ENCODE measurements around the gene RAD51. TPM values are rescaled to one million over a fixed set of nuclear protein-coding genes. Genes with fewer than 3 reads are reported as not detected.

Gene RAD51
- total RNA-seq, 1 donor from 2014 or later, result 64.7 TPM

DNA sequence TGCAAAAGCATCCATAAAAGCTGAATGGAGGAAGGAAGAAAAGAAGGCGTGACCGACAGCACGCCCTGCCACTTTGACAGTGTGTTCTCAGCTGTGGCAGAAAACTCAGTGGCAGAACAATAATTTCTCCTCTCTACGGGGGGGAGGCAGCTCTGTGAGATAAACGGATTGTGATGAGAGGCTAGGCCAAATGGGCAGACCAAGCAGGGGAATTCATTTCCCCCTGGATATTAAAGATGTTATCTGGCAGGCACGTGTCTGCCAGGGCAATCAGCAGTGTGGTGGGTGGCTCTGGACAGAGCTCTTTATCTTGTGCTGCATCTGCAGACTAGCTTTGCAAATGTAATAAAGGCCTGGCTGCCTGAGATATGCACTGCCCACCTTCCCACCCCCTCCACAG, 62.0 kb downstream of the RAD51 start:
- intact Hi-C loops (cut with micrococcal nuclease), result no loop called here

GRCh38 chr15:40759961-40760360, 65.0 kb downstream of the RAD51 start:
- intact Hi-C loops (cut with micrococcal nuclease), result no loop called here

DNA sequence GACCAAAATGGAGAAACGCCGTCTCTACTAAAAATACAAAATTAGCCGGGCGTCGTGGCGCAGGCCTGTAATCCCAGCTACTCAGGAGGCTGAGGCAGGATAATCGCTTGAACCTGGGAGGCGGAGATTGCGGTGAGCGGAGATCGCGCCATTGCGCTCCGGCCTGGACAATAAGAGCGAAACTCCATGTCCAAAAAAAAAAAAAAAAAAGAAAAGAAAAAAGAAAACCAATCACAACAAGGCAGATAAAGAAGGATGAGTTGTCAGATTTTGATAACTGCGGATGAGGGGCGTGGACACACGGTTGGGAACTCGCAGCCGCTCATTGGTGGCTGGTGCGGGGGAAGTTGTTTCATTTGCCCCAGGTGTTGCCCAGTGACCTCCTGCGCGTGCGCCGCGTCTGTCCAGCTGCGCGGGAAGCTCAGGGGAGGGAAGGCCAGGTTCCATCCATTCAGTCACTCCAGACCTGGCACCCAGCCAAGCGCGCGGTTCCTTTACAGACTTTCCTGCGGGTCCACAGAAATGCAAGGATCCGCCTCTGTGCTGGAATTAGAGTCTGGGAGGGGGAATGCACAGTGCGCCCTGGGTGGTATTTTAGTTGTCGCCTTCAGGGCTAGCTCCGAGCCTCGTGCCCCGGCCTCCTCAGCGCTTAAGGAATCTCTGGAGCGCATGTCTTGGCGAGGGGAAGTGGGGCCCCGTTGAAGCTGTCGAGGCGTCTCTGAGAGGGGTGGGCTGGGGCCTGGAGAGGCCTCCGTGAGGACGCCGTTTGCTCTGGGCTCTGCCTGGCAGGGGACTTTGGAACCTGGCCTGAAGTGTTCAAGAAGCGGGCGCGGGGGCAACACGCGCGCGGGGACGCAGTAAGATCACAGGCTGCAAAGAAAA, 68.2 kb downstream of the RAD51 start:
- intact Hi-C loops (cut with micrococcal nuclease), result no loop called here

- intact Hi-C loops (cut with micrococcal nuclease), result loop anchor here (1.0 to 2.0 kb wide), 3 partner anchors 9 to 69 kb away; partner anchors contain the start of genes DNAJC17, RAD51, RMDN3 and ZFYVE19
These were observed 69.0 kb downstream of the RAD51 start, which contains the start of gene GCHFR for GRCh38 chr15:40763801-40764628. TSS of gene GCHFR (plus strand) at chr15:40764068. CDS start at chr15:40764181, 113 bp downstream.

DNA sequence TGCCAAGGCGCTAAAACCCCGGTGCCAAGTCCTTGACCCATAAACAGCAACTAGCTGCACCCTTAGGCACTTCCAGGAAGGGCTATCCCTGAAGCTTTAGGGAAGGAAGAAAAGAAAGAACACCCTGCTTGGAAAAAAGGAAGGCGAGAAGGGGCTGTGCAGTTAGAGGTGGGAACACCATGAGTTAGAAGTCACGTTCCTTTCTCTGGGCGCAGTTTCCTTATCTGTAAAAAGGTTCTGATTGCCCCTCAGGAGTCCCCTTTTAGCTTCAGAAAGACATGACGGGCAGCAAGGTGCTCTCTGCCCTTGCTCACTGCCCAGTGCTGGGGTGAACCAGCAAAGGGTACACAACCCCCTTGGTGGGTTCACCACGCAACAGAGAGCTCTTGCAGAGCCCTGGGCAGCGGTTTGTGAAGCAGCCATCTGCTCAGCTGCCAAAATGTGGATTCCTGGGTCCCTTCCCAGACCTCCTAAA, 69.7 kb downstream of the RAD51 start:
- intact Hi-C loops (cut with micrococcal nuclease), result loop anchor here (1.0 to 2.0 kb wide), 3 partner anchors 9 to 70 kb away; partner anchors contain the start of genes DNAJC17, RAD51, RMDN3 and ZFYVE19

DNA sequence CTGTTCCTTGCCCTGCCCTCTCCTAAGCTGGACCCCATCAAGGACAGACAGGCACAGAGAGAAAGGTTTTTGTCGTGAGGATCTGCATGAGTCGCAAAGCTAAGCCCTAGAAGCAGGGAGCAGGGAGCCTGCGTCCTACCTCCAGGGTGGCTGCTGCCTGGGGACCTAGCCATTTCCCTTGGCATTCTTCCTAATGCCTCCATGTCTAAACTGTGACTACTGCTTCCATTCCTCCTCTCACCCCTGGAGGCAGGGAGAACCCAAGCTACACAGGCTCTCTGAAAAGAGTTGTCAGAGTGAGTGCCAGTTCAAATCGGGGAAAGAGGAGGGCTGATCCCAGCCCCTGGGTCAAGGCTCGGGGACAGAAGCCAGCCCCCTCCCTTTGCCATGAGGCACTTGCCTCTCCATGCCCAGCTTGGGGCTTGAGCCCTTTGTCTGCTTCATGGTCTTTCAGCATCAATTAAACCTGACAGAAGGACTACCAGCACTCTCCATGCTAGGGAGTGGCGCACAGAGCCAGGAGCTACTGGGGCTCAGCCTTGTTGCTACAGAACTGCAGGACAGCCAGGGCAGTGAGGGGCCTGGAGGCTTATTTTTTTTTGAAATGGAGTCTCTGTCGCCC, 71.3 kb downstream of the RAD51 start:
- intact Hi-C loops (cut with micrococcal nuclease), result no loop called here

- intact Hi-C loops (cut with micrococcal nuclease), result no loop called here
These were observed 72.2 kb downstream of the RAD51 start for GRCh38 chr15:40766906-40767837.

- intact Hi-C loops (cut with micrococcal nuclease), result no loop called here
These were observed 73.0 kb downstream of the RAD51 start for GRCh38 chr15:40767838-40768500.

DNA sequence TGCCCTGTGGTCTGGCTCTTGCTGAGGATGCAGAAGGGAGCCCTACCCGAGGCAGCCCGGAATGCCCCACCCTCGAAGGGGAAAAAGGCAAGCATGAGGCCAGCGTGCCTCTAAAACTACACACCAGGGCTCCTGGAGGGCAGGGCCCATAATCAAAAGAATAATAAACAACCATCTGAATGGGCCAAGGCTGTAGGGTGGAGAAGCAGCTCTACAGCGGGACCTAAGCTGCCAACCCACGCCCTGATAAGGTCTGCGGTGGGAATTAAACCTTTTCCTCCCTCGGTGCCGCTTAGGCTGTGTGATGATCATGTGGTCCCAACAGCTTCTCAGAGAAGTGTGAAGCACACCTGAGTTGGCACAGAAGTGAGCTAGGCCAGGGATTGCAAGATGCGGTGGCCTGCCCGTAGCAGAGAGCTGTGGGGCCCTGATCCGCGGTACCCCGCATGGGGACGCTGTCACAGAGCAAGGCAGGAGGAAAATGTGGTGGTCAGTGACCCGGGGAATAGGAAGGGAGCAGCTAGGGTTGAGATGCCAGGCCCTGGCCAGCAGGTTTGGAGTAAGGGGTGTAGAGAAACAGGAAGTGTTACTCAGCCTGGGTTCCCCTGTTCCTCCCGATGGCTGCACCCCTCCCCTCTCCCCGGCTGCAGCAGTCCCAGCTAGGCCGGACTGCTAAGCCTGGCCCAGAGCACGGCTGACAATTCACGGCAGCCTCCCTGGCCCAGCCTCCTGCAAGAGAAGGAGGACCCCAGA, 73.7 kb downstream of the RAD51 start:
- intact Hi-C loops (cut with micrococcal nuclease), result no loop called here

DNA sequence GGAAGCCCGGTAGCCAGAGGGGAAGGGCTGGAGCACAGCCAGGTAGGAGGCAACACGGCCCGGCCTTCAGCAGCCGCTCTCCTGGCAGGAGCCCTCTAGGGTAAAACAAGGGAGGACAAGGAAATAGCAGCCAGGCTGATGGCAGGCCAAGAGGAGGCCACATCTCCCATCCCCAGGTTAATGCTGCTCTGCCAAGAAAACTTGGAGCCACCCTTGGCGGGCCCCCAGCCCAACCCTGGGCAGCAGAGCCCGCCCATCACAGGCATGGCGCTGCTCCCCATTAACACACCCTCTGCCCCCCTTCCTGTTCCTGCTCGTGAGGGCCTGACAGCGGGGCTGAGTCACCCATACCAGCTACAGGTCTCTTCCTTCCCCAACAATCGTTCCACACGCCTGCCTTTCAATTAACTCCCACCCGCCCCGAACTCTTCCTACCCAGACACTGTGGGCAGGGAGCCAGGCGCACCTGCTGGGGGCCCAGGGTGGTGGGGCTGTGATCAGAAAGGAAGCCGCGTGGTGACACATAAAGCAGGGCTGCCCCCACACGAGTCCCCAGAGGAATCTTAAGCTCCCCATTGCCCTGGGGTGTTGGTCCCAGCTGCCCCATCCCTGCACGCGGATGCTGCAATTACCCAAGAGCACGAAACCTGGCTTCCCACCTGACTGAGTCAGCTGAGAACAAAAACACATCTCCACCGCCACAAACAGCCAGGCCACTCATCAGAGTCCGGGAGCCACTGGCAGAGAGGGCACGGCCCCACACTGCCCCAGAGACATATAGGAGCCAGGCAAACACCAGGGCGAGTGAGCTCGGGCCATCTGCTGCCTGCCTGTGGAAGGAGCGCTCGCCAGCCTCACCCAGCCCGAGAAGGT, 74.5 kb downstream of the RAD51 start, which contains the start of gene C15orf62:
TSS of gene C15orf62 (plus strand) at position 707 of the 873 bp plus-strand sequence. CDS start 516 bp downstream, outside the sequence.
- intact Hi-C loops (cut with micrococcal nuclease), result no loop called here

DNA sequence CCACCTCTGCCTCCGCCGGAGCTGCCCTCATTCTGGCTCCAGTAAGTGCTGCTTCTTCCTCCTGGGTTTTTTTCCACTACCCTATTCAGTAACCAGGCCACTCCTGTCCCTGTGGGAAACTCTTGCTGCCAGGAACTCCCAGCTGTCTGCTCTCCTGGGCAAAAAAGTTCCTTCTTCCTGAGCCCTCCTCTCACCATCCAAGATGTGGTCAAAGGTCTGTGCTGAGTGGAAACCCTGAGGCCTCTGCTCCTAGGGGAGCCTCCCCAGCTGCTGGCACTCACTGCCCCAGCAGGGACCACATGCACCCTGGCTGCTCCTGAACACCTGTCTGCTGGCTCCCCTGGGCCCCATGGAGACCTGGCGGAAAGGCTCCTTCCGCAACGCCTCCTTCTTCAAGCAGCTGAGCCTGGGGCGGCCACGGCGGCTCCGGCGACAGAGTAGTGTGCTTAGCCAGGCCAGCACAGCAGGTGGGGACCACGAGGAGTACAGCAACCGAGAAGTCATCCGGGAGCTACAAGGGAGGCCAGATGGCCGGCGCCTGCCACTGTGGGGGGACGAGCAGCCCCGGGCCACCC, 75.3 kb downstream of the RAD51 start:
- intact Hi-C loops (cut with micrococcal nuclease), result no loop called here

DNA sequence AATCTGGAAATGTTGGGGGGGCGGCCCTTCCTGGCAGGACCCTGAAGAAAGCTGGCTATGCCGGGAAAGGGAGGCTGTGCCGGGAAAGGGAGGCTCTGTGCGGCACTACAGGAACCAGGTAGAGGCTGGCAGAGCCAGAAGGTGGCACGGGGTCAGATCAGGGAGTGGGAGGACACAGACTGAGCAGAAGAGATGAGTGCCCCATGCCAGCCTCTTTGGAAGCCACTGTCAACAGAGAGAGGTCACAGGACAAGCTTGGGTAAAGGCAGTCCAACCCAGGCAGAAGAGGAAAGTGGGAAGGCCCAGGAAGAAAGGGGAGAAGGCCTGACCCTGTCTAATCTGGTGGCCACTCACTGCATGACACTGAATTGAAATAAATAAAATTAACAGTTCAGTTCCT, 76.3 kb downstream of the RAD51 start:
- intact Hi-C loops (cut with micrococcal nuclease), result no loop called here

DNA sequence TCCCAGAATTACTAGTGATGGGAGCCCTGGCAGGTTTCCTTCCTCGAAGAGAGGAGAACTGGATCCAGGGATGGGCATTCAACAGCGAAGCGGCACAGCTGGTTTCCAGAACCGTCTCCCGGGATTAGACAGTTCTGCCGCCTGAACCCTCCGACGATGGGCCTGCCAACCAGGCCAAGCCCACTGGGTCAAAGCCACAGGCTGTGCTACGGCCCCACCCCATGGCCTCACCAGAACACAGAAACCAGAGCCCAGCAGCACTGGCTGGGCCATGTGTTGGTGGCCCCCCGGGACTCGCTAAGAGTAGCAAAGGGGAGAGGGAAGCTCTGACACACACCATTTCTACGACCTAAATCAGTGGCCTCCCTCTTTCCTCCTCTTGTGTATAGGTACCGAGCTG, 77.0 kb downstream of the RAD51 start:
- intact Hi-C loops (cut with micrococcal nuclease), result no loop called here

DNA sequence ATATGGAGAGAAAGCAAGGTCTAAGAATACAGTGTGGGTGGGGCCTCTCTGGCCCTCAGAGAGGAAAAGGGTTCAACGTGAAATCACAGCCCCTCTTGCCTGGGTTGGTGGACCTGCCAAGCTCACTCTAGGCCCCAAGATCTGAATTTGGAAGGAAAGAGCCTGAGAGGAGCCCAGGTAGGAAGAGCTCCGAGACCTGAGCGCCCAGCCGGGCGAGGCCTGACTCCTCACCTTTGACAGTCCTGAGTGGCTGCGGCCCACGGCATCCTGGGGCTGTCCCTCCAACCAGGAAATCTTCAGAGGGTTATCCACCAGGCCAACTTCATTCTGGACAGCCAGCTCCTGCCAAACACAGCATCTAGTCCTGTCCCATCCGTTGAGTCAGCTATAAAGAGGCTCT, 78.5 kb downstream of the RAD51 start:
- intact Hi-C loops (cut with micrococcal nuclease), result no loop called here

DNA sequence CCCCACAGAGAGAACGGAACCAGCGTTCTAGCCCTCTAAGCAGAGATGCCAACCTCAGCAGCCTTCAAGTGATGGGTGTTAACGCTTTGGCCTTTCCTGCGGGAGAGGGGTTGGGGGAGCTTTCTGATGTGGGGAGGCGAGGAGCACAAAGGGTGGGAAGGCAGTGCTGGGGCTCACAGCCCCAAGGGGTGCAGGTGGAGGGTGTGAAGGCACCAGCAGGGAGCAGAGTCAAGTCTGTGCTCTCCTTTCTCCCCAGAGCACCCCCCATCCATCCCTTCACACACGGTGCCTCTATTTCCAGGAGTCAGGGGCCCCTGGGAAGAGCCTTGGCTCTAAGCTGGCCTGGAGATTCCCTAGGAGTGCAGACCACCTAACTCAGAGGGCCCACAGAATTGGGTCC, 78.9 kb downstream of the RAD51 start:
- intact Hi-C loops (cut with micrococcal nuclease), result no loop called here

GRCh38 chr15:40775007-40775406, 80.0 kb downstream of the RAD51 start:
- intact Hi-C loops (cut with micrococcal nuclease), result no loop called here

GRCh38 chr15:40775740-40776536, 81.0 kb downstream of the RAD51 start:
- intact Hi-C loops (cut with micrococcal nuclease), result no loop called here

All from T-helper 2 cell treated with Interferon-gamma antibody and Interleukin-4, amounts not matched to agents 100 ng/mL and 5 ng/mL, for 36 hours (primary cell).